EL (cell line): ENCODE results near the gene UTY.

Source experiments
- DNase-seq: peaks from one replicate; pipeline ENCODE4 v3.0.0-alpha.2; 2016

The UTY gene

DNA sequence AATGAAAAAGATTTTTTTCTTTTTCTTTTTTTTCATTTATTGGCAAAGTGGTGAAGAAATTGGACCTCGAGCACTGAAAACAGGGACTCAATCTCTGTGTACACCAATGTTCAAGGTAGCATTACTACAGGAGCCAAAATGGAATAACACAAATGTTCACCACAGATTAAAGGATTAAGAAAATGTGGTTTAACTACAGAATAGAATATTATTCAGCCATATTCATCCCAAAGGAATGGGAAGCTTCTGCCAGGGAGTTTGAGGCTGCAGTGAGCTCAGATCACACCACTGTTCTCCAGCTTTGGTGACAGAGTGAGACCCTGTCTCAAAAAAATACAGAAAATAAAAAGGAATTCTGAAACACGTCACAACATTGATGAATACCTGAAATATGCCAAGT is 81.0 kb downstream of the UTY start:
- DNase-seq = no peak

DNA sequence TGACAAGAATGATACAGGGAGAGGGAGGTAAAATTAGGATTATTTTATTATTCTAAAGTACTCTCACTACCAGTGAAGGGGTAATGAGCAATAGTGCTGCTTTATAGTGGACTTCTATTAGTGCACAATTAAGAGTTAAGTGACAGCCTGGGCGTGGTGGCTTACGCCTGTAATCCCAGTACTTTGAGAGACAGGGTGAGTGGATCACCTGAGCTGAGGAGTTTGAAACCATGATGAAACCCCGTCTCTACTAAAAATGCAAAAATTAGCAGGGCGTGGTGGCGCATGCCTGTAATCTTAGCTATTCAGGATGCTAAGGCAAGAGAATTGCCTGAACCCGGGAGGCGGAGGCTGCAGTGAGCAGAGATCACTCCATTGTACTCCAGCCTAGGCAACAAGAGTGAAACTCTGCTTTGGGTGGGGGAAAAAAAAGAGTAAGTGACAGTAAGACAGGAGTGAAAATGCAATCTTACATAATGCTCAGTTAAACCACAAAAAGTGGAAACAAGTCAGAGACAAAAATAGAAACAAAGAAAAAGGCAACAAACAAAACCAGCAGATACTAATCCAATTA is 98.6 kb downstream of the UTY start:
- DNase-seq = no peak

- no peak for DNase-seq
Measured at GRCh38 chrY:13370868-13371800, 108.7 kb downstream of the UTY start.

- DNase-seq = no peak
Measured at GRCh38 chrY:13370245-13370644, 109.6 kb downstream of the UTY start.

DNA sequence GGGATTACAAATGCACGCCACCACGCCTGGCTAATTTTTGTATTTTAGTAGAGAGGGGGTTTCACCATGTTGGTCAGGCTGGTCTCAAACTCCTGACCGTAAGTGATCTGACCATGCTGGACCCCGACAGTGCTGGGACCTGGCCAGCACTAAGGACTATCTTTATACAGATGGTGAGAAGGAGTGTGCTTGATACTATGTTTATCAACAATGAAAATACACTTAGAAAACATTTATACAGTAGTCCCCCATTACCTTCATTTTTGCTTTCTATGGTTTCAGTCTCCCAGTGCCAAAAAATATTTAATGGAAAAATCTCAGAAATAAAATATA is 111.4 kb downstream of the UTY start:
- DNase-seq = no peak

- no peak for DNase-seq
Measured at GRCh38 chrY:13363641-13364040, 116.2 kb downstream of the UTY start.

DNA sequence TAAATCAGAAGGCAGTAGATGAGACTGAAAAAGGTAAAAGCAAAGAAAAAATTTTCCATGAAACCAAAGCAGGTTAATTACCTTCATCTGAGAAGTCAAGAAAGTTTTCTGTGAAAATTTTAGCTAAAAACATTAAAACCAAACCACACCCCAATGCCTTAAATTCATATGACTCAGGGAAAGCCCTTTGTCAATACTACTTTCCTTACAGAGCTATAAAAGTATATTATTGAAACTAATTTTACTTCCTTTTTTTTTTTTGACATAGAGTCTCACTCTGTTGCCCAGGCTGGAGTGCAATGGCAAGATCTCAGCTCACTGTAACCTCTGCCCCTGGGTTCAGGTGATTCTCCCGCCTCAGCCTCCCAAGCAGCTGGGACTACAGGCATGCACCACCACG is 117.2 kb downstream of the UTY start:
- DNase-seq = no peak

DNA sequence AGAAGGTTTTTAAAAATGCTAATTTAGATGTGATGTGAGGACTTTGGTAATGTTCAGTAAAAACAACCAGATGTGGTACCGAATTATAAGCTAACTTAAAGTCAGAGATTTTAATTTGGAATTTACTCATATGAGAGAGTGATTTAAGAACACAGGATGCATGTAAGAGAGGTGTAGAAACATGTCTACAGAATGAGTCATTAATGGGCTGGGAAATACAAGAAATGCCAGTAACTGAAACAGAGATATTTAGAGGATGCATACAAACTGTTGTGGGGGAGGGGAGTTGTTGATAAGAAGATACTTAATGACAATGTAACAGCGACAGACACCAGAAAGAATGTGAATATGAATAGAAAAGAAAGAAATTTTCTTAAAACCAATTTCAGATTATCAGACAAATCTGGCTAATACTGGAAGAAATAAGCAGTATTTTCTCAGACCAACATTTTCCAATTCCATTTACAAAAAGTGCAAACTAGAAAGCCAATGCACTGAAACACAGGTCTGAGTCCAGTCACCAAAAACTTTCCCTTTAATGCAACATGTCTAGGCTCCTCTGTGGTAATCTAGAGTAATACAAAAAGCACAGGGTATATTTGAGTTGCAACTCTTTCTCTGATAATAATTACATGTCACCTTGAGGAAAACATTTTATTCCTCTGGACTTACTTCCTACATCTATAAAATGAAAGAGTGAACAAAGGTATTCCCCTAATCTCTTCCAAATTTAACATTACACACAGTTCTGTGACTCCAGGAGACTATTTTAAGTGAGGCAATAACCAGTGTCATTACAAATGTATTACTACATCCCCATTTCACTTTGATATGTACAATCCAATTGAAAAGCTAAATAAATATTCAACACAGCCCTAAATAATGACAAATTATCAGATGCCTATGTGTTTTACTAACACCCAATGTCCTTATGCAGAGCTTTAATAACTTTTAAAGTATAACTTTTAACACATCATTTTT is 117.9 kb downstream of the UTY start:
- peak; percentile 62 for DNase-seq

DNA sequence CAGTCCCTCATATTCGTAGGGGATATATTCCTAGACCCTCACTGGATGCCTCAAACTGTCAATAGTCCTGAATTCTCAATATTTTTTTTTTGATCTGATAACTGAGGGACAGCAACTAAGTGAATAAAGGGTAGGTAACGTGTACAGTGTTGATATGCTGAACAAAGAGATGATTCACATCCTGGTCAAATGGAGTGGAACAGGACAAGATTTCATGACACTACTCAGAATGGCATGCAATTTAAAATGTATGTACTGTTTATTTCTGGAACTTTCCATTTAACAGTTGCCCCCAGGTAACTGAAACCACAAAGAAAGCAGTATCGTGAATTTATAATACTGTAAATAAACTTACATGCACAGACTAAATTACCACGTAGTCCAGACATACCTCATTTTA is 128.4 kb downstream of the UTY start:
- DNase-seq = peak; percentile 13

DNA sequence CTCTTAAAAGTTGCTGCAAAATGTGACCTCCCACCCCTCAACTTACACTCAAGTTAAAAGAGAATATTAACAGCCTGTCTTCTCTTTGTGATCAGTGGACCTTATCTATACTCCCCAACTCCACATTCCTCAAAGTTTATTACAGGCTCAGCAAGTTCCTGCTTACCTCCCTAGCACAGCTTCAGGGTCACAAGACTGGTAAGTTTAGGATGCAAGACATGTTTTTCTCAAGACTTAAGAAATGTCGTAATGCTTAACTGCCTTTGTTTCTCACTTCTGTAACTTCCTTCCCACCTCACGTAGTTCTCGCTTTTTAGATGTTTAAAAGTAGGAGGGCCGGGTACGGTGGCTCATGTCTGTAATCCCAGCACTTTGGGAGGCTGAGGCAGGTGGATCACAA is 132.7 kb downstream of the UTY start:
- DNase-seq = no peak

GRCh38 chrY:13345549-13345948 is 134.3 kb downstream of the UTY start:
- DNase-seq = no peak

DNA sequence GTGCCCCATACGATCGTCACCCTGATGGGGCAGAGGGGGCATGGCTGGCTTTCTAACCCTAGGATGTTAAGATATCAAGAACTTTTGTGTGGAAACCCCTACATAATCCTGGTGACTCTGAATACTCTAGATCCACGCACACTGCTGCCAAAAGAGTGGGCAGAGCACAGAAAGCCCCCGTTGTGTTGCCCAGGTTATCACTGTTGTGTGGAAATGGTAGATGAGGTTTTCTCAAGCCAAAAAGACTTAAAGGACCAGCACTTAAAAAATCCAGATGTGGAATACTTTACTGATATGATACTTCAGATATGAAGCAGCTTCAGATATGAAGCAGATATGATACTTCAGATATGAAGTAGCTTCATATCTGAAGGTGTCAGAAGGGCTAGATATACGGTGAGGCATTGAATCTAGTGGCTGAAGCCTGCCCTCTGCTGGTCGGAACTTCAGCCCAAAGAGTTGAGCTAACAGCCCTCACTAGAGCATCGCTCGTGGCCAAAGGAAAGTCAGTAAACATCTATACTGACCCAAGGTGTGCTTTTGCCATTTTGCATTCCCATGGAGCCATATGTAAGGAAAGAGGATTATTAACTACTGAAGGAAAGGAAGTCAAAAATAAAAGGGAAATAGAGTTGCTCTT is 136.4 kb downstream of the UTY start:
- DNase-seq = peak; percentile 20

GRCh38 chrY:13339939-13340338 is 139.9 kb downstream of the UTY start:
- no peak for DNase-seq

DNA sequence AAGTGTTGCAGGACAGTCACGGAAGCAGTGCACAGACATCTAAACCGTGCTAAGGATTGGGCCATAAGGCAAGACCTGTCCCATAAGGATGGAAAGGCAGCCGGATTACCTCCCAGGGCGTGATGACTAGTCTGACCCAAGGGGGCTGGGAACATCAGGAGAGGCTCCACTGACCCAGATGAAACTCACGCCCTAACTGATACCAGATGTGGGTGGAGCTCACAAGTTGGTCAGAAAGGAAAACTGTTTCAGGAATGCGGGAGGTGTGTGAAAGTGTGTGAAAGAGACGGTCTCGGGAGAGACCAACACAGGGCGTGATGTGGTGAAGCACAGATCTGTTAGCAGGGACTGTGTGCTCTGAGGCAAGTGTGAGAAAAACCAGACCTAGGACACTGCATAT is 140.5 kb downstream of the UTY start:
- DNase-seq = no peak

- DNase-seq = no peak
Measured at GRCh38 chrY:13338711-13339110, 141.1 kb downstream of the UTY start.

DNA sequence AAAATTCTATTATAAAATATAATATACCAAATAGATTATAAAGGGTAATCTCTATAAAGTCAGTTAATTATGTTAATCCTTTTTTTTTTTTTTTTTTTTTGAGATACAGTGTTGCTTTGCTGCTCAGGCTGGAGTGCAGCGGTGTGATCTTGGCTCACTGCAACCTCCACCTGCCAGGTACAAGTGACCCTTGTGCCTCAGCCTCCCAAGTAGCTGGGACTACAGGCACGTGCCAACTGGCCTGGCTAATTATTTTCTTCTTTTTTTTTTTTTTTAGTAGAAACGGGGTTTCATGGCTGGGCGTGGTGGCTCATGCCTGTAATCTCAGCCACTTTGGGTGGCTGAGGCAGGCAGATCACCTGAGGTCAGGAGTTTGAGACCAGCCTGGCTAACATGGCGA is 141.9 kb downstream of the UTY start:
- DNase-seq = no peak

GRCh38 chrY:13333791-13334190 is 146.0 kb downstream of the UTY start:
- DNase-seq = no peak

- peak; percentile 0 for DNase-seq
Measured at GRCh38 chrY:13330651-13331050, 149.2 kb downstream of the UTY start.

DNA sequence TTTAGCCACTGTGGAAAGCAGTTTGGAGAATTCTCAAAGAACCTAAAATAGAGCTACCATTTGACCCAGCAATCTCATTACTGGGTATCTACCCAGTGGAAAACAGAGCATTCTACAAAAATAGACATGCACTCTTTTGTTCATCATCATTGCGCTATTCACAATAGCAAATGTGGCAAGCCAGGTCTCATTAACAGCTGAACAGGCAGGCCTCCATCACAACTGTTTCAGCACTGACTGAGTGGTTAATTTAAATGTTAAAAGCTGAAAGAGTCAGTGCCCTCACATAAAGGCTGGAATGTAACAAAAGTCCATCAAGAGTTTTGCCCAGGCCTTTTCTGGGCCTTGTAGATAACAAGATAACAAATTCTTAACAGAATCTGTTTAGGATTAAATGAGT is 166.9 kb downstream of the UTY start:
- DNase-seq = no peak

GRCh38 chrY:13307959-13308358 is 171.9 kb downstream of the UTY start:
- DNase-seq = peak; percentile 4

DNA sequence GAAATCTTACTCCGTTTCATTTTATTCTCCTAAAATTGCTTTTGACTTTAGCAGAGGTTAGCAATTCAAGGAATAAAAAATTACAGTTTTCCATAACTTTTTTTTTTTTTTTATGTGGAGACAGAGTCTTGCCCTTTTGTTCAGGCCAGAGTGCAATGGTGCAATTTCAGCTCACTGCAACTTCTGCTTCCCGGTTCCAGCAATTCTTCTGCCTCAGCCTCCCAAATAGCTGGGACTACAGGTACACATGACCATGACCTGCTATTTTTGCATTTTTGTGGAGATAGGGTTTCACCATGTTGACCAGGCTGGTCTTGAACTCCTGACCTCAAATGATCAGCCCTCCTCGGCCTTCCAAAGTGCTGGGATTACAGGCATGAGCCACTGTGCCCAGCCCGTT is 179.0 kb downstream of the UTY start:
- DNase-seq = no peak

DNA sequence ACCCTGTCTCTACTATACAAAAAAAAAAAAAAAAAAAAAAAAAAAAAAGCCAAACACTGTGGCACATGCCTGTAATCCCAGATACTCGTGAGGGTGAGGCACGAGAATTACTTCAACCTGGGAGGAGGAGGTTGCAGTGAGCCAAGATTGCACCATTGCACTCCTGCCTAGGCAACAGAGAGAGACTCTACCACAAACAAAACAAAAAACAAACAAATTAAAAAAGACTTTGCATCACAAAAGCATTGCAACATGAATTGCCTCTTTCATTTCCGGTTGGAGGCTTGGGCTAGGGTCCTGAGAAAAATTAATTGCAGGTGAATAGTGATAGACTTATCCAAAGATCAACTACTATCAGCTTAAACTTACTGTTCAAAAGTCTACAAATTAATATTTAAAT is 180.4 kb downstream of the UTY start:
- no peak for DNase-seq
